ENCODE data around the gene CROCC2.

CROCC2 gene

GRCh38 chr2:241033336-241033987, 127.3 kb downstream of the CROCC2 start:
- Histone ChIP-seq H3K36me3 (ENCODE audit: control insufficient read depth in 1 of 2, insufficient read depth in 2 of 2, low read length in 2 of 2) (peaks cover 0 to 4% of the 10 kb centered on the region in 2 donors), H3K27ac (ENCODE audit: low read length) (no peak overlapping the region), H3K4me3 (ENCODE audit: low read depth in 1 of 2, low read length in 2 of 2) (no peak overlapping the region), H3K4me1 (ENCODE audit: control insufficient read depth in 1 of 2, insufficient read depth in 2 of 2, low read length in 2 of 2) (peaks cover 0 to 8% of the 10 kb centered on the region in 2 donors), H3K9me3 (ENCODE audit: control insufficient read depth in 1 of 2, low read length in 2 of 2) (no peaks in the 10 kb centered on the region), H3K27me3 (ENCODE audit: low read depth, low read length) (no peaks in the 10 kb centered on the region)

GRCh38 chr2:241033994-241034393, 127.9 kb downstream of the CROCC2 start:
- Histone ChIP-seq H3K4me3 (ENCODE audit: low read depth in 1 of 2, low read length in 2 of 2) (no peak overlapping the region), H3K9me3 (ENCODE audit: control insufficient read depth in 1 of 2, low read length in 2 of 2) (no peaks in the 10 kb centered on the region), H3K4me1 (ENCODE audit: control insufficient read depth in 1 of 2, insufficient read depth in 2 of 2, low read length in 2 of 2) (peaks cover 0 to 8% of the 10 kb centered on the region in 2 donors), H3K27ac (ENCODE audit: low read length) (no peak overlapping the region), H3K36me3 (ENCODE audit: control insufficient read depth in 1 of 2, insufficient read depth in 2 of 2, low read length in 2 of 2) (peaks cover 0 to 4% of the 10 kb centered on the region in 2 donors), H3K27me3 (ENCODE audit: low read depth, low read length) (no peaks in the 10 kb centered on the region)

- Histone ChIP-seq H3K27me3 (ENCODE audit: low read depth, low read length) (no peaks in the 10 kb centered on the region), H3K4me1 (ENCODE audit: control insufficient read depth in 1 of 2, insufficient read depth in 2 of 2, low read length in 2 of 2) (peaks cover 0 to 8% of the 10 kb centered on the region in 2 donors), H3K4me3 (ENCODE audit: low read depth in 1 of 2, low read length in 2 of 2) (no peak overlapping the region)
Observed at GRCh38 chr2:241034490-241035141, 128.5 kb downstream of the CROCC2 start.

GRCh38 chr2:241035142-241035817, 129.1 kb downstream of the CROCC2 start:
- Histone ChIP-seq H3K9me3 (ENCODE audit: control insufficient read depth in 1 of 2, low read length in 2 of 2) (no peaks in the 10 kb centered on the region), H3K27me3 (ENCODE audit: low read depth, low read length) (no peaks in the 10 kb centered on the region), H3K36me3 (ENCODE audit: control insufficient read depth in 1 of 2, insufficient read depth in 2 of 2, low read length in 2 of 2) (peaks cover 0 to 4% of the 10 kb centered on the region in 2 donors), H3K4me3 (ENCODE audit: low read depth in 1 of 2, low read length in 2 of 2) (no peak overlapping the region), H3K27ac (ENCODE audit: low read length) (no peak overlapping the region), H3K4me1 (ENCODE audit: control insufficient read depth in 1 of 2, insufficient read depth in 2 of 2, low read length in 2 of 2) (peaks cover 0 to 8% of the 10 kb centered on the region in 2 donors)

More at GRCh38 chr2:241034490-241035141, 128.5 kb downstream of the CROCC2 start:
- Histone ChIP-seq H3K27ac (ENCODE audit: low read length) (no peak overlapping the region), H3K36me3 (ENCODE audit: control insufficient read depth in 1 of 2, insufficient read depth in 2 of 2, low read length in 2 of 2) (peaks cover 0 to 4% of the 10 kb centered on the region in 2 donors), H3K9me3 (ENCODE audit: control insufficient read depth in 1 of 2, low read length in 2 of 2) (no peaks in the 10 kb centered on the region)

- H3K27ac ChIP-seq (ENCODE audit: low read length), result no peak overlapping the region
- peaks cover 0 to 4% of the 10 kb centered on the region in 2 donors for H3K36me3 ChIP-seq (ENCODE audit: control insufficient read depth in 1 of 2, insufficient read depth in 2 of 2, low read length in 2 of 2)
- no peaks in the 10 kb centered on the region for H3K27me3 ChIP-seq (ENCODE audit: low read depth, low read length)
- H3K9me3 ChIP-seq (ENCODE audit: control insufficient read depth in 1 of 2, low read length in 2 of 2), result no peaks in the 10 kb centered on the region
- peaks cover 0 to 8% of the 10 kb centered on the region in 2 donors for H3K4me1 ChIP-seq (ENCODE audit: control insufficient read depth in 1 of 2, insufficient read depth in 2 of 2, low read length in 2 of 2)
- peak overlapping the region; percentile 16 to 60 for H3K4me3 ChIP-seq (ENCODE audit: low read depth in 1 of 2, low read length in 2 of 2)
Observed at GRCh38 chr2:241035818-241036396, 129.8 kb downstream of the CROCC2 start.

- H3K9me3 ChIP-seq (ENCODE audit: control insufficient read depth in 1 of 2, low read length in 2 of 2), result no peaks in the 10 kb centered on the region
- H3K36me3 ChIP-seq (ENCODE audit: control insufficient read depth in 1 of 2, insufficient read depth in 2 of 2, low read length in 2 of 2), result peaks cover 0 to under 1% of the 10 kb centered on the region in 2 donors
- H3K4me1 ChIP-seq (ENCODE audit: control insufficient read depth in 1 of 2, insufficient read depth in 2 of 2, low read length in 2 of 2), result peaks cover 0 to 8% of the 10 kb centered on the region in 2 donors
- peak overlapping the region; percentile 16 to 60 for H3K4me3 ChIP-seq (ENCODE audit: low read depth in 1 of 2, low read length in 2 of 2)
- H3K27me3 ChIP-seq (ENCODE audit: low read depth, low read length), result no peaks in the 10 kb centered on the region
- H3K27ac ChIP-seq (ENCODE audit: low read length), result no peak overlapping the region
Observed at GRCh38 chr2:241036397-241036963, 130.3 kb downstream of the CROCC2 start.

GRCh38 chr2:241036964-241037421, 130.9 kb downstream of the CROCC2 start:
- no peak overlapping the region for H3K27ac ChIP-seq (ENCODE audit: low read length)

GRCh38 chr2:241037498-241037897, 131.4 kb downstream of the CROCC2 start:
- peaks cover 0 to 8% of the 10 kb centered on the region in 2 donors for H3K4me1 ChIP-seq (ENCODE audit: control insufficient read depth in 1 of 2, insufficient read depth in 2 of 2, low read length in 2 of 2)
- no peaks in the 10 kb centered on the region for H3K27me3 ChIP-seq (ENCODE audit: low read depth, low read length)
- H3K4me3 ChIP-seq (ENCODE audit: low read depth in 1 of 2, low read length in 2 of 2), result no peak overlapping the region
- no peaks in the 10 kb centered on the region for H3K9me3 ChIP-seq (ENCODE audit: control insufficient read depth in 1 of 2, low read length in 2 of 2)
- no peaks in the 10 kb centered on the region for H3K36me3 ChIP-seq (ENCODE audit: control insufficient read depth in 1 of 2, insufficient read depth in 2 of 2, low read length in 2 of 2)
- no peak overlapping the region for H3K27ac ChIP-seq (ENCODE audit: low read length)

More at GRCh38 chr2:241036964-241037421, 130.9 kb downstream of the CROCC2 start:
- no peaks in the 10 kb centered on the region for H3K27me3 ChIP-seq (ENCODE audit: low read depth, low read length)
- peaks cover 0 to 8% of the 10 kb centered on the region in 2 donors for H3K4me1 ChIP-seq (ENCODE audit: control insufficient read depth in 1 of 2, insufficient read depth in 2 of 2, low read length in 2 of 2)
- no peaks in the 10 kb centered on the region for H3K9me3 ChIP-seq (ENCODE audit: control insufficient read depth in 1 of 2, low read length in 2 of 2)
- H3K4me3 ChIP-seq (ENCODE audit: low read depth in 1 of 2, low read length in 2 of 2), result peak overlapping the region in 1 of 2 donors; percentile 60
- H3K36me3 ChIP-seq (ENCODE audit: control insufficient read depth in 1 of 2, insufficient read depth in 2 of 2, low read length in 2 of 2), result no peaks in the 10 kb centered on the region

GRCh38 chr2:241038374-241039180, 132.4 kb downstream of the CROCC2 start:
- Histone ChIP-seq H3K9me3 (ENCODE audit: control insufficient read depth in 1 of 2, low read length in 2 of 2) (no peaks in the 10 kb centered on the region), H3K4me3 (ENCODE audit: low read depth in 1 of 2, low read length in 2 of 2) (no peak overlapping the region), H3K27ac (ENCODE audit: low read length) (no peak overlapping the region), H3K27me3 (ENCODE audit: low read depth, low read length) (no peaks in the 10 kb centered on the region), H3K36me3 (ENCODE audit: control insufficient read depth in 1 of 2, insufficient read depth in 2 of 2, low read length in 2 of 2) (no peaks in the 10 kb centered on the region), H3K4me1 (ENCODE audit: control insufficient read depth in 1 of 2, insufficient read depth in 2 of 2, low read length in 2 of 2) (peaks cover 0 to 8% of the 10 kb centered on the region in 2 donors)

GRCh38 chr2:241039416-241039815, 133.3 kb downstream of the CROCC2 start:
- Histone ChIP-seq H3K36me3 (ENCODE audit: control insufficient read depth in 1 of 2, insufficient read depth in 2 of 2, low read length in 2 of 2) (no peaks in the 10 kb centered on the region), H3K27me3 (ENCODE audit: low read depth, low read length) (no peaks in the 10 kb centered on the region), H3K9me3 (ENCODE audit: control insufficient read depth in 1 of 2, low read length in 2 of 2) (peaks cover 0 to 2% of the 10 kb centered on the region in 2 donors), H3K4me1 (ENCODE audit: control insufficient read depth in 1 of 2, insufficient read depth in 2 of 2, low read length in 2 of 2) (peaks cover 0 to 8% of the 10 kb centered on the region in 2 donors), H3K27ac (ENCODE audit: low read length) (no peak overlapping the region), H3K4me3 (ENCODE audit: low read depth in 1 of 2, low read length in 2 of 2) (no peak overlapping the region)
